Fibroblast of lung (primary cell): ENCODE results near the gene ZNF625. TPM values are rescaled to one million over a fixed set of nuclear protein-coding genes. Genes with fewer than 3 reads are reported as not detected.

Experiments
- DNase-seq, 2 donors: peaks; one replicate each; pipeline versions ENCODE4 v3.0.0 to v3.0.0-alpha.2; 2010; ENCODE audit warnings: low read depth in 2 of 2
- H2AFZ ChIP-seq: 2 replicates; pipeline ENCODE4 v1.5.1; 2012; ENCODE audit warnings: low read length, control low read depth, inconsistent platforms
- H3K27ac ChIP-seq: 2 replicates; pipeline ENCODE4 v1.5.1; 2011; ENCODE audit warnings: low read length, control low read depth; ENCODE audit not compliant: insufficient read depth
- H3K27me3 ChIP-seq: 2 replicates; pipeline ENCODE4 v1.5.1; 2011; ENCODE audit warnings: mild to moderate bottlenecking, low read length; ENCODE audit not compliant: control insufficient read depth, insufficient read depth
- H3K36me3 ChIP-seq: 2 replicates; pipeline ENCODE4 v1.5.1; 2011; ENCODE audit warnings: low read length; ENCODE audit not compliant: control insufficient read depth, insufficient read depth
- H3K4me1 ChIP-seq: 2 replicates; pipeline ENCODE4 v1.5.1; 2011; ENCODE audit warnings: low read length; ENCODE audit not compliant: control insufficient read depth, insufficient read depth; ENCODE audit errors: extremely low read depth
- H3K4me2 ChIP-seq: 2 replicates; pipeline ENCODE4 v1.5.1; 2011; ENCODE audit warnings: low read length, control low read depth; ENCODE audit not compliant: insufficient read depth; ENCODE audit errors: extremely low read depth
- H3K4me3 ChIP-seq, 4 experiments: fragments of 200-600 bp in 1 of 4; sonication (generic) in 1 of 4; replicated peaks in 1 of 4; 2 replicates each; pipeline ENCODE4 v1.5.1; 2011 to 2016; ENCODE audit warnings: low read length in 4 of 4, low read depth in 3 of 4, mild to moderate bottlenecking in 3 of 4, control low read depth in 2 of 4, inconsistent platforms in 1 of 4, mixed read lengths in 1 of 4; ENCODE audit not compliant: insufficient read depth in 1 of 4; ENCODE audit errors: control extremely low read depth in 1 of 4
- H3K79me2 ChIP-seq: 2 replicates; pipeline ENCODE4 v1.5.1; 2012; ENCODE audit warnings: mild to moderate bottlenecking, low read length, inconsistent platforms; ENCODE audit not compliant: control insufficient read depth, insufficient read depth
- H3K9ac ChIP-seq: 2 replicates; pipeline ENCODE4 v1.5.1; 2011; ENCODE audit warnings: mild to moderate bottlenecking, low read length, control low read depth; ENCODE audit not compliant: insufficient read depth
- H3K9me3 ChIP-seq: 2 replicates; pipeline ENCODE4 v1.5.1; 2012; ENCODE audit warnings: low read depth, low read length; ENCODE audit not compliant: control insufficient read depth, insufficient read depth
- H4K20me1 ChIP-seq: 2 replicates; pipeline ENCODE4 v1.5.1; 2011; ENCODE audit warnings: low read length; ENCODE audit not compliant: control insufficient read depth, insufficient read depth; ENCODE audit errors: extremely low read depth
- EZH2 ChIP-seq: IDR thresholded peaks from 2 replicates; pipeline ENCODE4 v1.5.1; 2012; ENCODE audit warnings: low read length, control low read depth, mild to moderate bottlenecking; ENCODE audit errors: missing control alignments
- polyA plus RNA-seq, 2 donors: library from polyadenylated mRNA; depleted of rRNA in 1 of 2; stranded (reverse) in 1 of 2; unstranded in 1 of 2; fragments of >200 nt; gene quantifications; 2 replicates each; pipeline ENCODE4 v1.2.1, GENCODE V29; 2011 to 2012; ENCODE audit warnings: missing spikeins in 1 of 2
- total RNA-seq: library from RNA; depleted of rRNA; stranded (reverse); fragments of >200 nt; gene quantifications from 2 replicates; pipeline ENCODE4 v1.2.1, GENCODE V29; 2014
- TF ChIP-seq, protein P1 (sequence below), 2 donors: IDR thresholded peaks in 1 of 2; conservative IDR thresholded peaks in 1 of 2; 1 replicate in 1 of 2; 2 replicates in 1 of 2; pipeline ENCODE4 v1.5.1; 2011 to 2012; ENCODE audit warnings: low read length in 2 of 2, control low read depth in 1 of 2, inconsistent platforms in 1 of 2, low read depth in 1 of 2, mild to moderate bottlenecking in 1 of 2

Gene ZNF625
- total and polyA plus RNA-seq, 2 donors (not counting 1 experiment from before 2014, with no cell fraction given) = 3.7 to 15.0 TPM

DNA sequence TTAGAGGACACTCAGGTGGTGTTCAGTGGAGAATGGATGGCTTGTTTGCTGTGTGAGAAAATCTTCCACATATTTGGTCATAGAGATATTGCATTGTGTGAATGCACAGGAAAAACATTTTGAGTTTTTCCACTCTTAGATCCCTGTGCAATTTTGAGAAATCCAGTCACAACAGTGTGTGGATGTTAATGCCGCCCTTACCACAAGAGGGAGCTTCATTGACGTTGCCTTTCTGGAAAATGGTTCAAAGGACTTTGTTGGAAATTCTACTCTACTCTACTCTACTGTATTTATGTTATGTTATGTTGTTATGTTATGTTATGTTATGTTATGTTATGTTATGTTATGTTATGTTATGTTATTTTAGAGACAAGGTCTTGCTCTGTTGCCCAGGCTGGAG lies 29.8 kb downstream of the ZNF625 start:
- DNase-seq = no peak
- no peaks in the 10 kb centered on the region for H3K4me1 ChIP-seq

DNA sequence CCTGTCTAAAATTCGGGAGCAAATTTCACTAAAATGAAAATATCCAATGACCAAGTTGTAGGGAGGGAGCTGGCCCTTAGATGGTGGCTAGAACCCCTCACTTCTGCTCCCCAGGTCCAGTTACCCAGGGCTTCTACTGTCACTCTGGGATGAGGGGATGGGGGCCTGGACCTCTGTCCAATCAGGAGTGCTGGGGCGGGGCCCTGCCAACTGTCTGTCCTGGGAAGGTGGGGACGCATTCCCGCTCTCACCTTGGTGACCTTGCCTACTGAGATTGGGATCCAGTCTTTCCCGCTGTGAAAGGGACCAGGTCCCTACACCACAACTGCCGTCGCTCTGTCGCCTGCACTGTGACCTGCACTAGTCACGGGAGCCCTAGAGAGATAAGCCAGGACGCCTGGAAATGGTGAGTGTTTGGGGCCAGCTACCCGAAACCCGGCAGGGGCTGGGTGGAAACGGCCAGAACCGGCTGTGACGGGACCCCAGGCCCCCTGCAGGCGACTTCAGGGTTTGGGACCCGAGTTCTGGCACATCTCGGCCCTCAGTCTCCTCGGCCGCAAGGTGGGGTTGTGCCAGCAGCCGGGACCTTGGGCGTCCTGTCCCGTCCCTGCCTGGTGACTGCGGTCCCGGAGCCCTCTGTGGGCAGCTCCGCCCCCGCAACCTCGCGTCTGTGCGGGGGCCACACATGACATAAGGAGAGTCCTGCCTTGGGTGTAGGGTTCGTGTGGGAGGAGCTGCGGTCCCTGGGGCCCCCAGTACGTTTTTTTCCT lies 39.1 kb downstream of the ZNF625 start:
- Histone ChIP-seq H3K9ac (no peak overlapping the region), H4K20me1 (no peaks in the 10 kb centered on the region), H3K4me3 (no peak overlapping the region), H3K79me2 (no peaks in the 10 kb centered on the region), H3K27ac (no peak overlapping the region), H3K9me3 (no peaks in the 10 kb centered on the region), H3K4me1 (no peaks in the 10 kb centered on the region), H3K4me2 (no peak overlapping the region), H3K36me3 (no peaks in the 10 kb centered on the region), H2AFZ (no peak overlapping the region), H3K27me3 (no peaks in the 10 kb centered on the region)
- DNase-seq = no peak
- no peak for TF ChIP-seq EZH2
- TF ChIP-seq, protein P1, sequence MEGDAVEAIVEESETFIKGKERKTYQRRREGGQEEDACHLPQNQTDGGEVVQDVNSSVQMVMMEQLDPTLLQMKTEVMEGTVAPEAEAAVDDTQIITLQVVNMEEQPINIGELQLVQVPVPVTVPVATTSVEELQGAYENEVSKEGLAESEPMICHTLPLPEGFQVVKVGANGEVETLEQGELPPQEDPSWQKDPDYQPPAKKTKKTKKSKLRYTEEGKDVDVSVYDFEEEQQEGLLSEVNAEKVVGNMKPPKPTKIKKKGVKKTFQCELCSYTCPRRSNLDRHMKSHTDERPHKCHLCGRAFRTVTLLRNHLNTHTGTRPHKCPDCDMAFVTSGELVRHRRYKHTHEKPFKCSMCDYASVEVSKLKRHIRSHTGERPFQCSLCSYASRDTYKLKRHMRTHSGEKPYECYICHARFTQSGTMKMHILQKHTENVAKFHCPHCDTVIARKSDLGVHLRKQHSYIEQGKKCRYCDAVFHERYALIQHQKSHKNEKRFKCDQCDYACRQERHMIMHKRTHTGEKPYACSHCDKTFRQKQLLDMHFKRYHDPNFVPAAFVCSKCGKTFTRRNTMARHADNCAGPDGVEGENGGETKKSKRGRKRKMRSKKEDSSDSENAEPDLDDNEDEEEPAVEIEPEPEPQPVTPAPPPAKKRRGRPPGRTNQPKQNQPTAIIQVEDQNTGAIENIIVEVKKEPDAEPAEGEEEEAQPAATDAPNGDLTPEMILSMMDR (conservative IDR thresholded peaks at IDR 0.05 in 1 of 2, IDR thresholded peaks at IDR 0.05 in 1 of 2; ENCODE audit: low read depth in 1 of 2, low read length in 2 of 2) = no peak

More for the DNA sequence above, 29.8 kb downstream of the ZNF625 start:
- TF ChIP-seq, protein P1 (conservative IDR thresholded peaks at IDR 0.05 in 1 of 2, IDR thresholded peaks at IDR 0.05 in 1 of 2; ENCODE audit: low read depth in 1 of 2, low read length in 2 of 2) = peak; percentile 24 to 41
- TF ChIP-seq EZH2 = no peak
- no peaks in the 10 kb centered on the region for H3K9me3 ChIP-seq
- H3K36me3 ChIP-seq = no peaks in the 10 kb centered on the region
- no peak overlapping the region for H2AFZ ChIP-seq
- H3K27ac ChIP-seq = no peak overlapping the region
- no peaks in the 10 kb centered on the region for H3K79me2 ChIP-seq
- H3K27me3 ChIP-seq = no peaks in the 10 kb centered on the region
- no peaks in the 10 kb centered on the region for H4K20me1 ChIP-seq
- H3K9ac ChIP-seq = no peak overlapping the region
- H3K4me3 ChIP-seq = no peak overlapping the region
- H3K4me2 ChIP-seq = no peak overlapping the region

DNA sequence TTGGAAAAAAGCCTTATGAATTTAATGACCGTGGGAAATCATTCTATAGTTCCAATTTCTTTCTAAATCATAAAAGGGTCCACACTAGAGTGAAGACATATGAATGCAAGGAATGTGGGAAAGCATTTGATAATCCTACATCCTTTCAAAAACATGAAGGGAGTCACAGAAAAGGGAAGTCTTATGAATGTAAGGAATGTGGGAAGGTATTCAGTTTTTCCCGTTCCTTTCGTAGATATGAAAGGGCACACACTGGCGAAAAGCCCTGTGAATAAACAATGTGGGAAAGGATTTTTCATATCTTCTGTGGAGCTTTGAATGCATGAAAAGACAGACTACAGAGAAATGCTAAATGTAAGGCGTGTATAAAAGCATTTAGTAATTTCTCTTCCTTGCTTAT lies 43.4 kb downstream of the ZNF625 start:
- H3K4me1 ChIP-seq = no peaks in the 10 kb centered on the region
- H2AFZ ChIP-seq = no peak overlapping the region
- DNase-seq = no peak
- H3K27ac ChIP-seq = no peak overlapping the region
- no peak overlapping the region for H3K9ac ChIP-seq
- H3K9me3 ChIP-seq = no peaks in the 10 kb centered on the region
- H3K4me3 ChIP-seq = no peak overlapping the region
- no peaks in the 10 kb centered on the region for H3K36me3 ChIP-seq
- TF ChIP-seq EZH2 = no peak
- TF ChIP-seq, protein P1 (conservative IDR thresholded peaks at IDR 0.05 in 1 of 2, IDR thresholded peaks at IDR 0.05 in 1 of 2; ENCODE audit: low read depth in 1 of 2, low read length in 2 of 2) = no peak
- no peaks in the 10 kb centered on the region for H3K27me3 ChIP-seq
- no peaks in the 10 kb centered on the region for H3K79me2 ChIP-seq
- no peaks in the 10 kb centered on the region for H4K20me1 ChIP-seq
- no peak overlapping the region for H3K4me2 ChIP-seq
